AG10803 (cell line): Measurements from ENCODE around the gene CEBPG.

ENCODE experiments used
- DNase-seq: peaks from one replicate; pipeline ENCODE4 v3.0.0; 2010; ENCODE audit warnings: low read depth
- H3K4me3 ChIP-seq: 2 replicates; pipeline ENCODE4 v1.5.1; 2011; ENCODE audit warnings: mild to moderate bottlenecking, low read length, control low read depth
- TF ChIP-seq, protein P1 (sequence below): conservative IDR thresholded peaks from 2 replicates; pipeline ENCODE4 v1.5.1; 2011; ENCODE audit warnings: mild to moderate bottlenecking, low read length, control low read depth, inconsistent platforms

The CEBPG gene

DNA sequence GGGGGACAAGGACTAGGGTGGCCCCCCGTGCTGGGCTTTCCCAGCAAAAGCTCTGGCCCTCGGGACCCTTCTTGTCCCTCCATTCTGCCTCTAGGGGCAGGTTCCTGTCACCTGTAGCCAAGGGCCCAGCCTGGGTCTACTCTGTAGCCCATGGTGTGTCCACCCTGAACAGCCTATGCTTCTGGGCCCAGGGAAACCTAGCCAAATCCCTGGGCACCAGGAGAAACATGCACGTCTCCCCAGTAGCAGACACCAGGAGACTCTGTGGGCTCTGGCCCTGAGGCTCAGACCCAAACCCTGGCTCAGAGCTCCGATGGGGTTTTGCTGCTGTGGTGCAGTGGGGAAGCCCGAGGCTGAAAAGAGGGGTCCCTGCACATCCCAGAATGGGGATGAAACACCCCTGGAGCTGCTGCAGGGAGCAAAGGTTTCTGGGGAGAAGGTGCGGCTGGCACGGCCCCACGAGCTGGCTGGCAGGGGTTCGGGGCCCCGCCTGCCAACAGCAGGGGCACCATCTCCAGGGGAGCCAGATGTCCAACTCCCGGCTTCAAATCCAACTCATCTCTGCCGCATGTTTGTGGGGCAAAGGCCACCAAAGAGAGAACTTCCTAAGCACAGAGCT lies 18.2 kb downstream of the CEBPG start:
- H3K4me3 ChIP-seq = no peak overlapping the region
- TF ChIP-seq, protein P1, sequence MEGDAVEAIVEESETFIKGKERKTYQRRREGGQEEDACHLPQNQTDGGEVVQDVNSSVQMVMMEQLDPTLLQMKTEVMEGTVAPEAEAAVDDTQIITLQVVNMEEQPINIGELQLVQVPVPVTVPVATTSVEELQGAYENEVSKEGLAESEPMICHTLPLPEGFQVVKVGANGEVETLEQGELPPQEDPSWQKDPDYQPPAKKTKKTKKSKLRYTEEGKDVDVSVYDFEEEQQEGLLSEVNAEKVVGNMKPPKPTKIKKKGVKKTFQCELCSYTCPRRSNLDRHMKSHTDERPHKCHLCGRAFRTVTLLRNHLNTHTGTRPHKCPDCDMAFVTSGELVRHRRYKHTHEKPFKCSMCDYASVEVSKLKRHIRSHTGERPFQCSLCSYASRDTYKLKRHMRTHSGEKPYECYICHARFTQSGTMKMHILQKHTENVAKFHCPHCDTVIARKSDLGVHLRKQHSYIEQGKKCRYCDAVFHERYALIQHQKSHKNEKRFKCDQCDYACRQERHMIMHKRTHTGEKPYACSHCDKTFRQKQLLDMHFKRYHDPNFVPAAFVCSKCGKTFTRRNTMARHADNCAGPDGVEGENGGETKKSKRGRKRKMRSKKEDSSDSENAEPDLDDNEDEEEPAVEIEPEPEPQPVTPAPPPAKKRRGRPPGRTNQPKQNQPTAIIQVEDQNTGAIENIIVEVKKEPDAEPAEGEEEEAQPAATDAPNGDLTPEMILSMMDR = no peak
- no peak for DNase-seq

DNA sequence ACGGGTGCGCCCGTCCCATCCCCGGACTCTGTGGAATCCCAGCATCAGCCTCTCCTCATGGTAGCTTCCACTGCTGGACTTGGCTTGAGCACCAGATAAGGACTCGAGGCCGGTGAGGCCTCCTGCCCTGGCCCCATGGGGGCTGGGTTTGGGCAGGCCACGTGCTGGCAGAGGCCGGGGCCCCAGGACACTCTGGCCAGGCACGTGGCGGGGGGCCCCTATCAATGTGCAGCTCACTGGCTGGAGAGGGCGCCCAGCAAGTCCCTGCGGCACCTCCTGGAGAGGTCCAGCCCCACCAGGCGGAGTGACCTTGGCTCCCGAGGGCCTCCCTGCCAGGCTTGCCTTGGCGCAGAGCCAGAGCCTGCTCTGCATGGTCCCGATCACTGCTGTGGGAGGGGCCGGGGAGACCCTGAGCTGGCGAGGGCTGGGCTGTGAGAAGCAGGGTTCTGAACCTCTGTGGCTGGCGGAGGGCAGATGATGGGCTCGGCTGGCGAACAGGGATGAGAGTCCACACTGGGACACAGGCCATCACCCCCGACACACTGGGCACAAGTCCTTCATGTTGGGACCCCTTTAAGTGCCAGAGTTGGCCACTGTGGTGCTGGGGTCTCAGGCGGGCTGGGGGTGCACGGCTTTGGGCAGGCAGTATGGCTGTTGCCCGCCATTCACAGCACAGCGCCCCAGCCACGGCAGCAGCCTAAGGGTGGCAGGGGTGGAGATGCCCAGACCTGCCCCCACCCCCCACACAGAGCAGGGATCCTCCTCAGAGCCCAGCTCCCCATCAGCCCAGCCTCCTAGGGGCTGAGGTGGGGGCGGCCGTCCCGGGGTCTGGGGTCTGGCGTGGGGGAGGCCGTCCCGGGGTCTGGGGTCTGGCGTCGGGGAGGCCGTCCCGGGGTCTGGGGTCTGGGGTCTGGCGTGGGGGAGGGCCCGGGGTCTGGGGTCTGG lies 19.1 kb downstream of the CEBPG start:
- no peak for DNase-seq
- TF ChIP-seq, protein P1 = no peak
- no peak overlapping the region for H3K4me3 ChIP-seq

DNA sequence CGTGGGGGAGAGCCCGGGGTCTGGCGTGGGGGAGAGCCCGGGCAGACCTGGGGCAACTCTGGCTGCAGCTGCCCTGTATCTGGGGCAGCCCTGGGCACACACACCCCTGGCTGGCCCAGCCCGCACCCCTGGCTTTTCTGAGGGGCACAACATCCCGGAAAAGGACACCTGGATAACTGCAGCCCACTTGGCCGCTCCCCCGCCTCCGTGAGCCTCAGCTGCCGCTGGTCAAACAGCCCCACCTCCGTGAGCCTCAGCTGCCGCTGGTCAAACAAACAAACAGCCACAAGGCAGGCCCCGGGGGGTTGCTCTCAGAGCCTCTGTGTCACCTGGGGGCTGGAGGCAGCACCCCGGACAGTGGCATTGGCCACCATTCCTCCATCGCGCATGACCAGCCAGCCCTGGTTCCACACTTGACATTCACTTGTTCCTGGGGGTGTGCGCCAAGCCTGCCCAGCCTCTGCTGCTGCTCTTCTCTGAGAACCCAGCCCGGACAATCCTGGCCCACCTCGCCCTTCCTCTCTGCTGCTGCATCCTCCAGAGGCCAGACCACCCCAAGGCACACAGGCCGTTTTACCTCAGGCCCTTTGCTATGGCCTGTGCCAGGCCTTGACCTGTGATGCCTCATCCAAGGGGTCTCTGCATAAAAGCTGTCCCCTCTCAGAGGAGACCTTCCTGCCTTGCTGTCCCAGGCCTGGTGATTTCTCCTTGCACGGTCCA lies 19.9 kb downstream of the CEBPG start:
- DNase-seq = no peak
- peak overlapping the region; percentile 9; the same call in 1 of the 2 replicates for H3K4me3 ChIP-seq
- TF ChIP-seq, protein P1 = no peak

DNA sequence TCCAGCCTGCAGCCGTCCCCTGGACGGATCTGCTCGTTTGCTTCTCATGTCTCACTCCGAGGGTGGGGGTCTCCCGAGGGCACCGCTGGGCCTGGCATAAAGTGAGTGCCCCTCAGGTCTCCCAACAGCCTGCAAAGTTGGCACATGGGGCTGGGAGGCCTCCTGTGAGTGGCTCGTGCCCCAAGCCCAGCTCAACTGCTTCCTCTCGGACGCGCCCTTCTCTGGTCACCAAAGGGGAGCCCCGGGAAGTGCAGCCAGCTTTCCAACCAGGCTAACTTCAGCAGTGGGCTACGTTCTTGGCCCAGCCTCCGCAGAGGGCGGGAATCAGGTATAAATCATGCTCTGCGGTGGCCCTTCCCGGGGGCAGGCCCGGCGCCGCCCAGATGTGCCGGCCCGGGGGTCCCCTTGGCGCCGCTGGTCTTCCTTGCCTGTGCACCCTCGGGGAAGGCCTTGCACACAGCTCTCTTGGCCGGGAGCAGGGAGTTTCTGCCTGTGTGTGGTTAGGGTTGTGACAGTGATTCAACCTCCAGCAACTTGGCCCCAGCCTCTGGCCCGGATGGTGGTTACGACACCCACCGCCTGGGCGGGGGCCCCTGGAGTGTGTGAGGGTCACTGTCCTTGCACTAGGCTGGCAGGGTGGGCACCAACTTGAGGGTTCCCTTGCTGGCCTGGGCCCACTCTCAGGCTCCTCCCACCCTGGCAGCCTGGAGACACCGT lies 20.7 kb downstream of the CEBPG start:
- DNase-seq = peak; percentile 93
- TF ChIP-seq, protein P1 = no peak
- H3K4me3 ChIP-seq = peak overlapping the region; percentile 9; the same call in 1 of the 2 replicates

DNA sequence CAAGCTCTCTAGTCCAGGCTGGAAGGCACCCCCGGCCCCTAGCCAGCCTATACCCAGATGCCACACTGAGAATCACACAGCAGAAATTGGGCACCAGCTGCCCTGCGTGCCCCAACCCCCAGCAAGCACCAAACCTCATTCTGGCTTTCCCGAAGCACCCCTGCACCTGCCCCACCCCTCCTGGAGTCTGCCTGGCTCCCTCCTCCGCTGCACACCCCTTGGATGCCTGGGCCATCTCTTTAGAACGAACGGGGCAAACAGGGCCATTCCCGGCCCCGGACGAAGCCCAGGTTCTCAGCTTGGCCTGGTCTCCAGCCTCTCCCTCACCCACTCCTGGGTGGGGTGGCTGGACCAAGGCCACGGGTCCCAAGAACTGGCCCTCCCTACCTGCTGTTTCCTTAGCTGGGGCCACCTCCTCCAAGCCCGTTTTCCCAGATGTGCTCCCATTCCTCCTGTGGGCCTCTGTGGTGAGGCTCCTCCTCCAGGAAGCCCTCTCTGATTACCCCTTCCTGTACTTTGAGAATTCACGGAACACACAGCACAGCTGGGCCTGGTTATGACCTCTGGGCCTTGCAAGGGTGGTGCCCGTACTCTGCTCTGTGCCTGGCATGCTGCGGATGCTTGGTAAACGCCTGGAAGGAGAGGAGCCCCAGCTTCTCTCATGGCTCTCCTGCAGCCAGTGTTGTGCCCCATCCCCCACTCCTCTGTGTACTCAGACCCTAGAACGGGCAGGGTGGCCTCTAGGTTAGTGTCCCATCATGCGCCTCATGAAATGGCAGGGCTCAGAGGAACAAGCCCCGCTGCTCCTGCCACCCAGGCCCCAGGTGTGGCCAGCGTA lies 21.4 kb downstream of the CEBPG start:
- TF ChIP-seq, protein P1 = no peak
- no peak overlapping the region for H3K4me3 ChIP-seq
- peak; percentile 27 for DNase-seq
